ENCODE results near the gene AHCYL1. TPM values are rescaled to one million over a fixed set of nuclear protein-coding genes. Genes with fewer than 3 reads are reported as not detected.
A peak's percentile ranks its signal among the peaks of the same experiment; 100 is the strongest.

The AHCYL1 gene
- total RNA-seq, 2 experiments from 2014 or later, result 89.6 to 92.3 TPM

GRCh38 chr1:110047463-110047862 lies 62.9 kb downstream of the AHCYL1 start:
- Mint-ChIP-seq H3K27me3 (no peaks in the 10 kb centered on the region), H3K27ac (no peak overlapping the region), H3K4me1 (ENCODE audit: low read depth) (no peaks in the 10 kb centered on the region), H3K36me3 (peaks cover 49% of the 10 kb centered on the region), H3K4me3 (no peak overlapping the region), H3K9me3 (no peaks in the 10 kb centered on the region)
- intact Hi-C loops (cut with micrococcal nuclease), result no loop called here
- CTCF ChIA-PET, result interaction anchor here (1.0 to 14.8 kb wide), 4 partner anchors 9 to 58 kb away, joined by 3 to 186 read pairs (median 4); no protein-coding TSS in a partner anchor
- no peak for DNase-seq
- POLR2A ChIA-PET, result interaction anchor here (0.6 kb wide), 1 partner anchor 331 kb away, joined by 3 read pairs; no protein-coding TSS in a partner anchor

GRCh38 chr1:110048240-110048639 lies 63.7 kb downstream of the AHCYL1 start:
- intact Hi-C loops (cut with micrococcal nuclease), result no loop called here
- H3K9me3 Mint-ChIP-seq, result no peaks in the 10 kb centered on the region
- POLR2A ChIA-PET, result no interaction called here
- H3K36me3 Mint-ChIP-seq, result peaks cover 52% of the 10 kb centered on the region
- H3K4me3 Mint-ChIP-seq, result no peak overlapping the region
- DNase-seq, result no peak
- no peak overlapping the region for H3K27ac Mint-ChIP-seq
- CTCF ChIA-PET, result interaction anchor here (1.0 to 14.8 kb wide), 4 partner anchors 9 to 57 kb away, joined by 3 to 186 read pairs (median 4); no protein-coding TSS in a partner anchor
- H3K4me1 Mint-ChIP-seq (ENCODE audit: low read depth), result no peaks in the 10 kb centered on the region
- H3K27me3 Mint-ChIP-seq, result no peaks in the 10 kb centered on the region

GRCh38 chr1:110048923-110049601 lies 64.5 kb downstream of the AHCYL1 start:
- no peaks in the 10 kb centered on the region for H3K4me1 Mint-ChIP-seq (ENCODE audit: low read depth)
- ChIA-PET POLR2A (interaction anchor here (1.1 kb wide), 1 partner anchor 15 kb away, joined by 3 read pairs; the partner anchor contains the start of gene STRIP1), CTCF (interaction anchor here (1.4 to 6.9 kb wide), 3 partner anchors 55 to 447 kb away, joined by 4 to 115 read pairs (median 29); no protein-coding TSS in a partner anchor)
- intact Hi-C loops (cut with micrococcal nuclease), result no loop called here
- no peak overlapping the region for H3K4me3 Mint-ChIP-seq
- H3K9me3 Mint-ChIP-seq, result no peaks in the 10 kb centered on the region
- no peak overlapping the region for H3K27ac Mint-ChIP-seq
- no peak for DNase-seq
- H3K27me3 Mint-ChIP-seq, result no peaks in the 10 kb centered on the region
- peaks cover 54% of the 10 kb centered on the region for H3K36me3 Mint-ChIP-seq

- no peak for DNase-seq
These were observed 65.4 kb downstream of the AHCYL1 start for GRCh38 chr1:110049801-110050601.

GRCh38 chr1:110050602-110051261 lies 66.2 kb downstream of the AHCYL1 start:
- Mint-ChIP-seq H3K27me3 (no peaks in the 10 kb centered on the region), H3K9me3 (no peaks in the 10 kb centered on the region), H3K4me1 (ENCODE audit: low read depth) (no peaks in the 10 kb centered on the region), H3K36me3 (peaks cover 53% of the 10 kb centered on the region), H3K4me3 (no peak overlapping the region), H3K27ac (no peak overlapping the region)
- CTCF ChIA-PET, result interaction anchor here (1.0 to 12.7 kb wide), 8 partner anchors 9 to 445 kb away, joined by 3 to 186 read pairs (median 18); partner anchors contain the start of gene STRIP1
- DNase-seq, result no peak
- POLR2A ChIA-PET, result no interaction called here
- intact Hi-C loops (cut with micrococcal nuclease), result loop anchor here (5.0 kb wide), 1 partner anchor 57 kb away; no protein-coding TSS in a partner anchor

More at GRCh38 chr1:110049801-110050601, 65.4 kb downstream of the AHCYL1 start:
- H3K4me3 Mint-ChIP-seq, result no peak overlapping the region
- H3K27me3 Mint-ChIP-seq, result no peaks in the 10 kb centered on the region
- no peaks in the 10 kb centered on the region for H3K4me1 Mint-ChIP-seq (ENCODE audit: low read depth)
- intact Hi-C loops (cut with micrococcal nuclease), result loop anchor here (5.0 kb wide), 1 partner anchor 57 kb away; no protein-coding TSS in a partner anchor
- H3K36me3 Mint-ChIP-seq, result peaks cover 53% of the 10 kb centered on the region
- CTCF ChIA-PET, result interaction anchor here (1.4 to 12.7 kb wide), 5 partner anchors 9 to 446 kb away, joined by 4 to 186 read pairs (median 29); partner anchors contain the start of gene STRIP1
- no peaks in the 10 kb centered on the region for H3K9me3 Mint-ChIP-seq
- no peak overlapping the region for H3K27ac Mint-ChIP-seq
- POLR2A ChIA-PET, result interaction anchor here (1.1 kb wide), 1 partner anchor 16 kb away, joined by 3 read pairs; the partner anchor contains the start of gene STRIP1

- H3K9me3 Mint-ChIP-seq, result no peaks in the 10 kb centered on the region
- CTCF ChIA-PET, result interaction anchor here (1.0 to 12.7 kb wide), 8 partner anchors 9 to 444 kb away, joined by 3 to 186 read pairs (median 18); partner anchors contain the start of gene STRIP1
- H3K27me3 Mint-ChIP-seq, result no peaks in the 10 kb centered on the region
- intact Hi-C loops (cut with micrococcal nuclease), result loop anchor here (5.0 kb wide), 1 partner anchor 56 kb away; no protein-coding TSS in a partner anchor
- DNase-seq, result no peak
- POLR2A ChIA-PET, result no interaction called here
- no peaks in the 10 kb centered on the region for H3K4me1 Mint-ChIP-seq (ENCODE audit: low read depth)
- H3K36me3 Mint-ChIP-seq, result peaks cover 52% of the 10 kb centered on the region
- H3K4me3 Mint-ChIP-seq, result no peak overlapping the region
- no peak overlapping the region for H3K27ac Mint-ChIP-seq
These were observed 66.7 kb downstream of the AHCYL1 start for GRCh38 chr1:110051262-110051648.

GRCh38 chr1:110053552-110054428 lies 69.2 kb downstream of the AHCYL1 start:
- no peaks in the 10 kb centered on the region for H3K27me3 Mint-ChIP-seq
- ChIA-PET CTCF (interaction anchor here (0.6 to 12.7 kb wide), 25 partner anchors 9 to 818 kb away, joined by 3 to 186 read pairs (median 4); partner anchors contain the start of genes AHCYL1 and STRIP1), POLR2A (no interaction called here)
- no peak overlapping the region for H3K27ac Mint-ChIP-seq
- no peak overlapping the region for H3K4me3 Mint-ChIP-seq
- H3K36me3 Mint-ChIP-seq, result peaks cover 46% of the 10 kb centered on the region
- intact Hi-C loops (cut with micrococcal nuclease), result loop anchor here (5.0 kb wide), 1 partner anchor 54 kb away; no protein-coding TSS in a partner anchor
- H3K4me1 Mint-ChIP-seq (ENCODE audit: low read depth), result no peaks in the 10 kb centered on the region
- no peaks in the 10 kb centered on the region for H3K9me3 Mint-ChIP-seq
- peak; percentile 79 for DNase-seq

- no peak overlapping the region for H3K27ac Mint-ChIP-seq
- no peaks in the 10 kb centered on the region for H3K4me1 Mint-ChIP-seq (ENCODE audit: low read depth)
- H3K9me3 Mint-ChIP-seq, result no peaks in the 10 kb centered on the region
- peaks cover 47% of the 10 kb centered on the region for H3K36me3 Mint-ChIP-seq
- no peak for DNase-seq
- no peaks in the 10 kb centered on the region for H3K27me3 Mint-ChIP-seq
- intact Hi-C loops (cut with micrococcal nuclease), result no loop called here
- H3K4me3 Mint-ChIP-seq, result no peak overlapping the region
- POLR2A ChIA-PET, result no interaction called here
- CTCF ChIA-PET, result interaction anchor here (0.6 to 12.7 kb wide), 7 partner anchors 15 to 404 kb away, joined by 3 to 186 read pairs (median 11); partner anchors contain the start of gene STRIP1
These were observed 71.1 kb downstream of the AHCYL1 start for GRCh38 chr1:110055493-110056284.

GRCh38 chr1:110056285-110056683 lies 71.7 kb downstream of the AHCYL1 start:
- no peaks in the 10 kb centered on the region for H3K27me3 Mint-ChIP-seq
- intact Hi-C loops (cut with micrococcal nuclease), result no loop called here
- peaks cover 48% of the 10 kb centered on the region for H3K36me3 Mint-ChIP-seq
- H3K27ac Mint-ChIP-seq, result no peak overlapping the region
- ChIA-PET POLR2A (no interaction called here), CTCF (interaction anchor here (0.6 to 12.7 kb wide), 6 partner anchors 15 to 140 kb away, joined by 3 to 186 read pairs (median 6); partner anchors contain the start of gene STRIP1)
- H3K4me3 Mint-ChIP-seq, result no peak overlapping the region
- DNase-seq, result no peak
- no peaks in the 10 kb centered on the region for H3K9me3 Mint-ChIP-seq
- H3K4me1 Mint-ChIP-seq (ENCODE audit: low read depth), result no peaks in the 10 kb centered on the region

- H3K36me3 Mint-ChIP-seq, result peaks cover 45% of the 10 kb centered on the region
- ChIA-PET POLR2A (no interaction called here), CTCF (interaction anchor here (1.0 to 12.7 kb wide), 5 partner anchors 16 to 60 kb away, joined by 3 to 186 read pairs (median 10); partner anchors contain the start of gene STRIP1)
- no peaks in the 10 kb centered on the region for H3K27me3 Mint-ChIP-seq
- H3K9me3 Mint-ChIP-seq, result no peaks in the 10 kb centered on the region
- no peak overlapping the region for H3K27ac Mint-ChIP-seq
- H3K4me1 Mint-ChIP-seq (ENCODE audit: low read depth), result no peaks in the 10 kb centered on the region
- H3K4me3 Mint-ChIP-seq, result no peak overlapping the region
- intact Hi-C loops (cut with micrococcal nuclease), result no loop called here
- DNase-seq, result no peak
These were observed 72.2 kb downstream of the AHCYL1 start for GRCh38 chr1:110056776-110057175.
